ENCODE results near the gene ZNF396. TPM values are rescaled to one million over a fixed set of nuclear protein-coding genes. Genes with fewer than 3 reads are reported as not detected.

ZNF396 gene
- total RNA-seq (1 to 10 TPM; 6.3 to 6.7 TPM), polyA plus RNA-seq (1 to 10 TPM; 2.4 to 2.7 TPM)
- long read RNA-seq, donor 1 = 0 reads
- long read RNA-seq, donor 2, partial matches to known transcripts = 0 of 1 reads
- long read RNA-seq, donor 2, other reads (novel, unspliced or antisense) = 0 of 1 reads
- long read RNA-seq, donor 3, partial matches to known transcripts = 0 of 1 reads
- long read RNA-seq, donor 3, other reads (novel, unspliced or antisense) = 0 of 1 reads
- long read RNA-seq, donor 4 = 0 reads
- long read RNA-seq, donor 5 = 0 reads

GRCh38 chr18:35376742-35377695 is at the start of gene ZNF396:
Gene ZNF396, minus strand, starts transcription at chr18:35377337. Its CDS starts 3,045 bp downstream, at chr18:35374292.
- Histone ChIP-seq H3K9ac (ENCODE audit: insufficient read depth in 1 of 2, low read length in 2 of 2) (no peak within 1 kb of the TSS), H3K27ac (ENCODE audit: low read depth in 1 of 2, low read length in 1 of 2) (peak within 1 kb of the TSS in 1 of 2 donors; percentile 70), H3K27me3 (ENCODE audit: control insufficient read depth in 3 of 3, insufficient read depth in 3 of 3, low read length in 2 of 3) (peaks cover 0 to 4% (median 0%) of the 10 kb centered on the region in 3 donors), H3K4me1 (ENCODE audit: control insufficient read depth in 5 of 5, insufficient read depth in 5 of 5, low read length in 5 of 5) (peaks cover 0 to 4% (median 3%) of the 10 kb centered on the region in 5 donors), H3K36me3 (ENCODE audit: control insufficient read depth in 4 of 4, insufficient read depth in 4 of 4, low read length in 4 of 4) (no peaks in the 10 kb centered on the region), H3K9me3 (ENCODE audit: control insufficient read depth in 4 of 4, insufficient read depth in 3 of 4, low read length in 3 of 4) (peaks cover 0 to 3% (median 0%) of the 10 kb centered on the region in 4 donors), H3K4me3 (peak within 1 kb of the TSS; percentile 84)
- ATAC-seq (ENCODE audit: insufficient read depth, low FRiP score) (peak; percentile 91), DNase-seq (peak; percentile 76 to 88 (median 78))
- TF ChIP-seq CTCF (IDR thresholded peaks at IDR 0.05; ENCODE audit: control extremely low read depth, extremely low read depth) = no peak
- WGBS, 2 donors = 2 to 3% methylated on average over 71 to 78 of the region's 78 CpGs

- 90 to 98% methylated on average over 5 of the region's 5 CpGs for WGBS, 2 donors
- DNase-seq = no peak
- Histone ChIP-seq H3K9ac (ENCODE audit: insufficient read depth in 1 of 2, low read length in 2 of 2) (no peak overlapping the region), H3K27me3 (ENCODE audit: control insufficient read depth in 3 of 3, insufficient read depth in 3 of 3, low read length in 2 of 3) (no peaks in the 10 kb centered on the region), H3K27ac (ENCODE audit: low read depth in 1 of 2, low read length in 1 of 2) (no peak overlapping the region), H3K4me3 (no peak overlapping the region), H3K4me1 (ENCODE audit: control insufficient read depth in 5 of 5, insufficient read depth in 5 of 5, low read length in 5 of 5) (peaks cover 0 to 3% (median 0%) of the 10 kb centered on the region in 5 donors), H3K9me3 (ENCODE audit: control insufficient read depth in 4 of 4, insufficient read depth in 3 of 4, low read length in 3 of 4) (no peaks in the 10 kb centered on the region), H3K36me3 (ENCODE audit: control insufficient read depth in 4 of 4, insufficient read depth in 4 of 4, low read length in 4 of 4) (no peaks in the 10 kb centered on the region)
- no peak for ATAC-seq (ENCODE audit: insufficient read depth, low FRiP score)
- no peak for TF ChIP-seq CTCF (IDR thresholded peaks at IDR 0.05; ENCODE audit: control extremely low read depth, extremely low read depth)
These were observed 49.6 kb upstream of the ZNF396 start for GRCh38 chr18:35426786-35427185.

GRCh38 chr18:35424356-35424755 is 47.2 kb upstream of the ZNF396 start:
- WGBS, 2 donors = 94 to 95% methylated on average over 3 of the region's 3 CpGs
- no peak for ATAC-seq (ENCODE audit: insufficient read depth, low FRiP score)
- H3K27me3 ChIP-seq (ENCODE audit: control insufficient read depth in 3 of 3, insufficient read depth in 3 of 3, low read length in 2 of 3) = no peaks in the 10 kb centered on the region

More at GRCh38 chr18:35424356-35424755, 47.2 kb upstream of the ZNF396 start:
- Histone ChIP-seq H3K36me3 (ENCODE audit: control insufficient read depth in 4 of 4, insufficient read depth in 4 of 4, low read length in 4 of 4) (no peaks in the 10 kb centered on the region), H3K9me3 (ENCODE audit: control insufficient read depth in 4 of 4, insufficient read depth in 3 of 4, low read length in 3 of 4) (no peaks in the 10 kb centered on the region), H3K27ac (ENCODE audit: low read depth in 1 of 2, low read length in 1 of 2) (no peak overlapping the region), H3K4me3 (no peak overlapping the region), H3K9ac (ENCODE audit: insufficient read depth in 1 of 2, low read length in 2 of 2) (no peak overlapping the region), H3K4me1 (ENCODE audit: control insufficient read depth in 5 of 5, insufficient read depth in 5 of 5, low read length in 5 of 5) (no peaks in the 10 kb centered on the region)
- DNase-seq = no peak
- TF ChIP-seq CTCF (IDR thresholded peaks at IDR 0.05; ENCODE audit: control extremely low read depth, extremely low read depth) = no peak

Measured in lung (tissue), 16 donors.